T-cell (primary cell): ENCODE measurements around the gene CYP26C1. TPM values are rescaled to one million over a fixed set of nuclear protein-coding genes. Genes with fewer than 3 reads are reported as not detected.

Experiments
- ATAC-seq, 4 experiments: fragments of 200-7000 bp in 3 of 4; fragments of 150-1000 bp in 1 of 4; cut with Tn5 transposase; replicated peaks in 1 of 4; 1 replicate in 3 of 4; 2 replicates in 1 of 4; pipeline ENCODE4 v1.10.0; 2021; ENCODE audit warnings: moderate library complexity in 3 of 4, mild to moderate bottlenecking in 2 of 4, moderate number of reproducible peaks in 1 of 4
- CTCF ChIA-PET, 2 donors: fragments of 300-600 bp; sonication (Branson Sonifier 250); formaldehyde crosslinking; loops; one replicate each; lab custom pipeline; 2022; ENCODE audit warnings: antibody characterized with exemption in 2 of 2; lab: Charles Lee
- POLR2A ChIA-PET, 2 donors: fragments of 300-600 bp; sonication (Branson Sonifier 250); formaldehyde crosslinking; loops; one replicate each; lab custom pipeline; 2022; ENCODE audit warnings: antibody characterized with exemption in 2 of 2; lab: Charles Lee
- DNase-seq, 35 experiments: peaks; one replicate each; pipeline versions ENCODE4 v3.0.0 to v3.0.0-alpha.2; 2013 to 2023
- H3K27ac ChIP-seq: one replicate; pipeline ENCODE4 v1.5.1; 2013; ENCODE audit warnings: low read length
- H3K27me3 ChIP-seq, 2 experiments: replicated peaks in 1 of 2; 1 replicate in 1 of 2; 2 replicates in 1 of 2; pipeline versions ENCODE4 v1.6.1 to v1.7.0; 2013; ENCODE audit warnings: low read length in 1 of 2, mixed read lengths in 1 of 2; ENCODE audit not compliant: control insufficient read depth in 2 of 2, insufficient read depth in 2 of 2; ENCODE audit errors: extremely low read depth in 1 of 2
- H3K36me3 ChIP-seq, 2 donors: 1 replicate in 1 of 2; 2 replicates in 1 of 2; pipeline versions ENCODE4 v1.6.1 to v1.7.0; 2013; ENCODE audit warnings: low read length in 1 of 2; ENCODE audit not compliant: control insufficient read depth in 2 of 2, insufficient read depth in 1 of 2; ENCODE audit errors: extremely low read depth in 1 of 2
- H3K4me1 ChIP-seq, 2 experiments: 1 replicate in 1 of 2; 2 replicates in 1 of 2; pipeline versions ENCODE4 v1.6.1 to v1.7.0; 2013; ENCODE audit warnings: low read length in 2 of 2, mixed read lengths in 1 of 2; ENCODE audit not compliant: insufficient read depth in 2 of 2, control insufficient read depth in 1 of 2; ENCODE audit errors: extremely low read depth in 1 of 2
- H3K4me3 ChIP-seq, 2 donors: 1 replicate in 1 of 2; 2 replicates in 1 of 2; pipeline versions ENCODE4 v1.5.1 to v1.7.0; 2013; ENCODE audit warnings: mild to moderate bottlenecking in 2 of 2, low read length in 1 of 2, moderate library complexity in 1 of 2; ENCODE audit not compliant: control insufficient read depth in 1 of 2; ENCODE audit errors: extremely low read depth in 1 of 2
- H3K9me3 ChIP-seq: 2 replicates; pipeline ENCODE4 v1.7.0; 2013
- H3K27ac Mint-ChIP-seq, 2 donors: one replicate each; pipeline ENCODE4 v1.8.0; 2020 to 2021; ENCODE audit warnings: mild to moderate bottlenecking in 2 of 2, mixed read lengths in 2 of 2
- H3K27me3 Mint-ChIP-seq, 2 donors: one replicate each; pipeline ENCODE4 v1.8.0; 2021 to 2022; ENCODE audit warnings: mixed read lengths in 2 of 2
- H3K36me3 Mint-ChIP-seq: one replicate; pipeline ENCODE4 v1.8.0; 2021; ENCODE audit warnings: mixed read lengths
- H3K4me1 Mint-ChIP-seq, 3 donors: one replicate each; pipeline ENCODE4 v1.8.0; 2020 to 2022; ENCODE audit warnings: mixed read lengths in 3 of 3, mild to moderate bottlenecking in 1 of 3
- H3K4me3 Mint-ChIP-seq, 3 donors: one replicate each; pipeline ENCODE4 v1.8.0; 2020 to 2022; ENCODE audit warnings: mild to moderate bottlenecking in 3 of 3, mixed read lengths in 3 of 3, moderate library complexity in 3 of 3
- H3K9me3 Mint-ChIP-seq, 3 donors: one replicate each; pipeline ENCODE4 v1.8.0; 2020 to 2022; ENCODE audit warnings: mixed read lengths in 3 of 3
- WGBS: methylation state at CpG from one replicate; pipeline ENCODE4 v1.1.5; 2013; ENCODE audit warnings: missing lambda C conversion rate; ENCODE audit not compliant: insufficient coverage; 5-methylcytosine and 5-hydroxymethylcytosine counted together
- total RNA-seq, 35 experiments: library from RNA in 6 of 35; stranded (reverse) in 6 of 35; fragments of 120-200 nt in 1 of 35; gene quantifications; one replicate each; pipeline versions ENCODE4 v1.2.1 to v1.2.4 and lab custom pipeline; 2013 to 2026

Gene CYP26C1
- total RNA-seq (under 1 TPM; 0.20 to 0.49 (median 0.38) TPM), total RNA-seq (lab: John Stamatoyannopoulos, UW) (0 to 0.73 (median 0.18) reads per million in 29 experiments)
- 0.04 TPM for total RNA-seq (2013)

- no peak for DNase-seq
- H3K4me3 Mint-ChIP-seq: peak within 1 kb of the TSS; percentile 50 to 74 (median 68)
- CTCF ChIA-PET: interaction anchor here in 1 of 2 donors (0.6 kb wide), 1 partner anchor 174 kb away, joined by 3 read pairs; no protein-coding TSS in a partner anchor
Observed at GRCh38 chr10:93059975-93060886, at the start of gene CYP26C1. TSS of gene CYP26C1 (plus strand) at chr10:93060798. CDS start at chr10:93061264, 466 bp downstream.

GRCh38 chr10:93015722-93016121, 44.9 kb upstream of the CYP26C1 start:
- no peak for DNase-seq
- WGBS: no CpG with 5 or more reads among the region's 3 CpGs
- Histone ChIP-seq H3K4me3 (no peak overlapping the region), H3K27ac (no peak overlapping the region), H3K27me3 (no peaks in the 10 kb centered on the region), H3K36me3 (peaks cover 0 to 2% of the 10 kb centered on the region in 2 donors), H3K9me3 (no peaks in the 10 kb centered on the region), H3K4me1 (no peaks in the 10 kb centered on the region)
- Mint-ChIP-seq H3K36me3 (peaks cover 14% of the 10 kb centered on the region), H3K4me3 (no peak overlapping the region), H3K4me1 (no peaks in the 10 kb centered on the region), H3K27me3 (no peaks in the 10 kb centered on the region), H3K27ac (no peak overlapping the region), H3K9me3 (no peaks in the 10 kb centered on the region)
- no peak for ATAC-seq
- POLR2A ChIA-PET: no interaction called here
- CTCF ChIA-PET: interaction anchor here in 1 of 2 donors (1.0 kb wide), 1 partner anchor 29 kb away, joined by 3 read pairs; no protein-coding TSS in a partner anchor

More at GRCh38 chr10:93059975-93060886, at the start of gene CYP26C1:
- peaks cover 16 to 40% of the 10 kb centered on the region in 2 donors for H3K27me3 Mint-ChIP-seq
- Histone ChIP-seq H3K9me3 (no peaks in the 10 kb centered on the region), H3K4me1 (peaks cover 0 to 20% of the 10 kb centered on the region in 2 experiments), H3K27ac (no peak within 1 kb of the TSS), H3K4me3 (peak within 1 kb of the TSS in 1 of 2 donors; percentile 58), H3K36me3 (peaks cover 0 to 3% of the 10 kb centered on the region in 2 donors), H3K27me3 (peaks cover 17 to 37% of the 10 kb centered on the region in 2 experiments)
- no peaks in the 10 kb centered on the region for H3K9me3 Mint-ChIP-seq
- peaks cover 25 to 33% (median 31%) of the 10 kb centered on the region in 3 donors for H3K4me1 Mint-ChIP-seq
- ATAC-seq: no peak
- WGBS: 72% methylated on average over 56 of the region's 67 CpGs
- H3K27ac Mint-ChIP-seq: peak within 1 kb of the TSS; percentile 8 to 53
- H3K36me3 Mint-ChIP-seq: peaks cover 34% of the 10 kb centered on the region
- POLR2A ChIA-PET: interaction anchor here in 1 of 2 donors (0.6 kb wide), 1 partner anchor 99 kb away, joined by 9 read pairs; no protein-coding TSS in a partner anchor

DNA sequence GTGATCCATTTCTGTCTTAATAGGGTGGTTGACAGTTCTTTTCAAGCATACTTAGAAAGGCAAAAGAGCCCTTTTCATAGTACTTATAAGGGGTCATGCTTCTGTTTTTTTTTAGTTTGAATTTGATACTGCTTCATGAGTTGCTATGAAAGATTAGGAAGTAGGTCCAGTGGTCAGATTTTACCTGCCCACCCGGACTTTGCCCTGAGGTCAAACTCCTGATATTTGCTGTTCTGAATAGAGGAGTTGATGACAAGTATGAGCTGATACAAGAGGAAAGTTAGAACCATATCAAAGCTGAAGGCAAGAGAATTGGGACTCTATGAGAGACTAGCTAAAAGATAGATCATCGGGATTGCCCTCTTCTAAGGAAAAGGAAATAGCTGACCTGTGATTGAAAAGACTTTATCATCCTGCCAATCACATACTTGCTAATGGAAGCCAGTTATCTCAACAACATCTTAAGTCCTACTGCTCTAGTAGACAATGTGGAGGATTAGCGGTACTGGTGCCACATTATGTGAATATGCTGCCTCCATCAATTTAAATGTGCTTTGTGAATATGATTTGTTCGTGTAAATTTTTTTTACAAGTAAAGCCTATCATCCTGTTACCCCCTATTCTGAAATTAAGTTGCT, 37.5 kb upstream of the CYP26C1 start:
- Mint-ChIP-seq H3K4me1 (no peaks in the 10 kb centered on the region), H3K27ac (no peak overlapping the region), H3K9me3 (no peaks in the 10 kb centered on the region), H3K27me3 (no peaks in the 10 kb centered on the region), H3K36me3 (peaks cover 39% of the 10 kb centered on the region), H3K4me3 (no peak overlapping the region)
- ATAC-seq (no peak), DNase-seq (no peak)
- 100% methylated on average over 1 of the region's 4 CpGs for WGBS
- Histone ChIP-seq H3K36me3 (no peaks in the 10 kb centered on the region), H3K4me1 (no peaks in the 10 kb centered on the region), H3K27ac (no peak overlapping the region), H3K9me3 (no peaks in the 10 kb centered on the region), H3K4me3 (no peak overlapping the region), H3K27me3 (no peaks in the 10 kb centered on the region)
- ChIA-PET POLR2A (no interaction called here), CTCF (interaction anchor here (0.6 to 0.8 kb wide), 2 partner anchors 68 to 96 kb away, joined by 4 to 10 read pairs; no protein-coding TSS in a partner anchor)

DNA sequence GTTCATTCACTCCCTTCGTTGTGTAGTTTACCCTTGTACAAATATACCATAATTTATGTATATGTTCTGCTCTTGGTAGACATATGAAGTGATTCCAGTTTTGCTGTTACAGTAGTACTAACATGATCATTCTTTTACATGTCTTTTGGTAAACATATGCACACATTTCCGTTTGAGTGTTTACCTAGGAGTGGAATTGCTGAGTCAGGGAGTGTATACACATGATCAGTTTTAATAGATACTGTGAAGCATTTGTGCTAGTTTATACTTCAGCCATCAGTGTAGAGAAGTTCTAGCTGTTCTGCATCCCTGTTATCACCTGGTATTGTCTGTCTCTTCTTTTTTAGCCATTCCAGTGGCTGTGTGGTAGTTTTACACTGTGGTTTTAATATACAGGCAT, 34.5 kb upstream of the CYP26C1 start:
- Histone ChIP-seq H3K27ac (no peak overlapping the region), H3K27me3 (no peaks in the 10 kb centered on the region), H3K4me1 (no peaks in the 10 kb centered on the region), H3K36me3 (no peaks in the 10 kb centered on the region), H3K9me3 (no peaks in the 10 kb centered on the region), H3K4me3 (no peak overlapping the region)
- DNase-seq (no peak), ATAC-seq (no peak)
- Mint-ChIP-seq H3K36me3 (peaks cover 43% of the 10 kb centered on the region), H3K27me3 (no peaks in the 10 kb centered on the region), H3K27ac (no peak overlapping the region), H3K9me3 (no peaks in the 10 kb centered on the region), H3K4me1 (no peaks in the 10 kb centered on the region), H3K4me3 (no peak overlapping the region)
- CTCF ChIA-PET: no interaction called here
- POLR2A ChIA-PET: no interaction called here
- WGBS: no CpG with 5 or more reads among the region's 2 CpGs

GRCh38 chr10:93027508-93027907, 33.1 kb upstream of the CYP26C1 start:
- H3K4me1 ChIP-seq: no peaks in the 10 kb centered on the region
- ChIA-PET CTCF (no interaction called here), POLR2A (no interaction called here)
- Mint-ChIP-seq H3K27ac (no peak overlapping the region), H3K9me3 (no peaks in the 10 kb centered on the region), H3K36me3 (peaks cover 43% of the 10 kb centered on the region), H3K4me3 (no peak overlapping the region), H3K27me3 (no peaks in the 10 kb centered on the region), H3K4me1 (no peaks in the 10 kb centered on the region)
- no peak overlapping the region for H3K4me3 ChIP-seq
- no peaks in the 10 kb centered on the region for H3K27me3 ChIP-seq
- DNase-seq (no peak), ATAC-seq (no peak)
- H3K36me3 ChIP-seq: no peaks in the 10 kb centered on the region
- H3K27ac ChIP-seq: no peak overlapping the region
- H3K9me3 ChIP-seq: no peaks in the 10 kb centered on the region

DNA sequence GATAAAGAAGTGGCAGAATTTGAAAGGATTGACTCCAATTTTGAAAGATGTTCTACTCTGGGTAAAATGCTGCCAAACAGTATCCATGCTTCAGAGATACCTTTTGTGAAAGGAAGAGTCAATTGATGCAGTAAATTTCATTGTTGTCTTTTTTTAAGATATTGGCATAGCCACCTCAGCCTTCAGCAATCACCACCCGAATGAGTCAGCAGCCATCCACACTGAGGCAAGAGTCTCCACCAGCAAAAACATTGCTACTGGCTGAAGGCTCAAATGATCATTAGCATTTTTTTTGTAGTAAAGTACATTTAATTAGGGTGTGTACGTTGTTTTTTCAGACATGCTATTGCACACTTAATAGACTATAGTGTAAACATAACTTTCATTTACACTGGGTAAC, 31.7 kb upstream of the CYP26C1 start:
- ATAC-seq (no peak), DNase-seq (no peak)
- Histone ChIP-seq H3K4me3 (no peak overlapping the region), H3K27me3 (no peaks in the 10 kb centered on the region), H3K27ac (no peak overlapping the region), H3K36me3 (no peaks in the 10 kb centered on the region), H3K9me3 (no peaks in the 10 kb centered on the region), H3K4me1 (no peaks in the 10 kb centered on the region)
- Mint-ChIP-seq H3K27me3 (no peaks in the 10 kb centered on the region), H3K4me3 (no peak overlapping the region), H3K4me1 (no peaks in the 10 kb centered on the region), H3K9me3 (no peaks in the 10 kb centered on the region), H3K36me3 (peaks cover 41% of the 10 kb centered on the region), H3K27ac (no peak overlapping the region)
- WGBS: no CpG with 5 or more reads among the region's 2 CpGs
- ChIA-PET CTCF (no interaction called here), POLR2A (no interaction called here)
